HCT116 (cell line): Measurements from ENCODE around the gene FBN3.

Experiments used
- CEBPB ChIP-seq: IDR thresholded peaks from 2 replicates; pipeline ENCODE4 v1.6.1; 2012; ENCODE audit warnings: low read depth
- EZH2 ChIP-seq: fragments of 200-600 bp; sonication (generic); IDR thresholded peaks from 2 replicates; pipeline ENCODE4 v1.6.1; 2017; ENCODE audit warnings: antibody characterized with exemption, mixed run types
- EZH2phosphoT487 ChIP-seq: fragments of 200-600 bp; IDR thresholded peaks from 2 replicates; pipeline ENCODE4 v1.6.1; 2018; ENCODE audit warnings: antibody characterized with exemption, borderline replicate concordance
- JUND ChIP-seq: IDR thresholded peaks from 2 replicates; pipeline ENCODE4 v1.6.1; 2012
- POLR2A ChIP-seq: IDR thresholded peaks from 2 replicates; pipeline ENCODE4 v1.7.0; 2011; ENCODE audit warnings: borderline replicate concordance; ENCODE audit not compliant: insufficient read depth, insufficient read length; ENCODE audit errors: extremely low read depth
- POLR2AphosphoS5 ChIP-seq: IDR thresholded peaks from 2 replicates; pipeline ENCODE4 v1.6.1; 2011; ENCODE audit warnings: mild to moderate bottlenecking, low read depth, low read length, moderate library complexity
- RAD21 ChIP-seq: IDR thresholded peaks from 2 replicates; pipeline ENCODE4 v1.6.1; 2012; ENCODE audit warnings: low read depth, mild to moderate bottlenecking
- SIN3A ChIP-seq: IDR thresholded peaks from 2 replicates; pipeline ENCODE4 v1.6.1; 2012; ENCODE audit warnings: low read depth
- TCF7L2 ChIP-seq: IDR thresholded peaks from 2 replicates; pipeline ENCODE4 v1.7.0; 2011; ENCODE audit warnings: borderline replicate concordance, inconsistent platforms; ENCODE audit not compliant: insufficient read depth, insufficient read length; ENCODE audit errors: extremely low read depth
- YY1 ChIP-seq: IDR thresholded peaks from 2 replicates; pipeline ENCODE4 v1.6.1; 2011; ENCODE audit warnings: low read length, low read depth, moderate library complexity, mild to moderate bottlenecking; ENCODE audit not compliant: insufficient replicate concordance; ENCODE audit errors: extremely low read depth
- ZNF274 ChIP-seq: fragments of 200-500 bp; sonication (Bioruptor generic); IDR thresholded peaks from 2 replicates; pipeline ENCODE4 v1.6.1; 2014; ENCODE audit warnings: mild to moderate bottlenecking, low read depth, low read length, inconsistent platforms
- TF ChIP-seq, protein P1 (sequence below), 3 experiments: fragments of 200-600 bp in 1 of 3; sonication (generic) in 1 of 3; IDR thresholded peaks in 2 of 3; conservative IDR thresholded peaks in 1 of 3; 2 replicates each; pipeline ENCODE4 v1.5.1; 2012 to 2017; ENCODE audit warnings: low read depth in 2 of 3, low read length in 2 of 3, antibody characterized with exemption in 1 of 3, borderline replicate concordance in 1 of 3, control low read depth in 1 of 3, mild to moderate bottlenecking in 1 of 3, mixed read lengths in 1 of 3, mixed run types in 1 of 3, moderate library complexity in 1 of 3; ENCODE audit not compliant: insufficient read depth in 1 of 3
- TF ChIP-seq, protein P2 (sequence below): IDR thresholded peaks from 2 replicates; pipeline ENCODE4 v1.6.1; 2012
- TF ChIP-seq, protein P3 (sequence below): IDR thresholded peaks from 2 replicates; pipeline ENCODE4 v1.6.1; 2012; ENCODE audit warnings: low read depth

DNA sequence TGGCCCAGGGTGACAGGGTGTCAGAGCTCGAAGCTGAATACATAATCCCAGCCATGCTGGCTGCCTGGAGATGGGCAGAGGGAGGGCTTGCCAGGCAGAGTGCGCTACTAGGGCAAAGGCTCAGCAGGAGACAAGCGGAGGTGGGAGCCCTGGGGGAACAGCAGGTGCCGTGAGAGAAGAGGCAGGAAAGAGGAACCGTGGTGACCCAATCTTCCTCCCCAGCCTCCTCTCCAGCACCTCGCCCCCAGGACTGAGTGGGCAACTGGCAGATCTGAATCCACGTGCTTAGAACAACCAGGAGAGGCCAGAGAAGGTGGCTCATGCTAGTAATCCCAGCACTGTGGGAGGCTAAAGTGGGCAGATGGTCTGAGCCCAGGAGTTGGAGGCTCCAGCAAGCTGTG lies 107.9 kb downstream of the FBN3 start:
- no peak for TF ChIP-seq TCF7L2
- TF ChIP-seq SIN3A: no peak
- TF ChIP-seq, protein P1, sequence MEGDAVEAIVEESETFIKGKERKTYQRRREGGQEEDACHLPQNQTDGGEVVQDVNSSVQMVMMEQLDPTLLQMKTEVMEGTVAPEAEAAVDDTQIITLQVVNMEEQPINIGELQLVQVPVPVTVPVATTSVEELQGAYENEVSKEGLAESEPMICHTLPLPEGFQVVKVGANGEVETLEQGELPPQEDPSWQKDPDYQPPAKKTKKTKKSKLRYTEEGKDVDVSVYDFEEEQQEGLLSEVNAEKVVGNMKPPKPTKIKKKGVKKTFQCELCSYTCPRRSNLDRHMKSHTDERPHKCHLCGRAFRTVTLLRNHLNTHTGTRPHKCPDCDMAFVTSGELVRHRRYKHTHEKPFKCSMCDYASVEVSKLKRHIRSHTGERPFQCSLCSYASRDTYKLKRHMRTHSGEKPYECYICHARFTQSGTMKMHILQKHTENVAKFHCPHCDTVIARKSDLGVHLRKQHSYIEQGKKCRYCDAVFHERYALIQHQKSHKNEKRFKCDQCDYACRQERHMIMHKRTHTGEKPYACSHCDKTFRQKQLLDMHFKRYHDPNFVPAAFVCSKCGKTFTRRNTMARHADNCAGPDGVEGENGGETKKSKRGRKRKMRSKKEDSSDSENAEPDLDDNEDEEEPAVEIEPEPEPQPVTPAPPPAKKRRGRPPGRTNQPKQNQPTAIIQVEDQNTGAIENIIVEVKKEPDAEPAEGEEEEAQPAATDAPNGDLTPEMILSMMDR (IDR thresholded peaks at IDR 0.05 in 2 of 3, conservative IDR thresholded peaks at IDR 0.05 in 1 of 3; ENCODE audit: borderline replicate concordance in 1 of 3, insufficient read depth in 1 of 3, low read depth in 2 of 3, low read length in 2 of 3): no peak
- no peak for TF ChIP-seq POLR2AphosphoS5
- no peak for TF ChIP-seq POLR2A
- TF ChIP-seq EZH2: no peak
- TF ChIP-seq EZH2phosphoT487: no peak
- TF ChIP-seq, protein P2, sequence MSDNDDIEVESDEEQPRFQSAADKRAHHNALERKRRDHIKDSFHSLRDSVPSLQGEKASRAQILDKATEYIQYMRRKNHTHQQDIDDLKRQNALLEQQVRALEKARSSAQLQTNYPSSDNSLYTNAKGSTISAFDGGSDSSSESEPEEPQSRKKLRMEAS: no peak
- TF ChIP-seq YY1: no peak
- TF ChIP-seq JUND: no peak
- TF ChIP-seq, protein P3, sequence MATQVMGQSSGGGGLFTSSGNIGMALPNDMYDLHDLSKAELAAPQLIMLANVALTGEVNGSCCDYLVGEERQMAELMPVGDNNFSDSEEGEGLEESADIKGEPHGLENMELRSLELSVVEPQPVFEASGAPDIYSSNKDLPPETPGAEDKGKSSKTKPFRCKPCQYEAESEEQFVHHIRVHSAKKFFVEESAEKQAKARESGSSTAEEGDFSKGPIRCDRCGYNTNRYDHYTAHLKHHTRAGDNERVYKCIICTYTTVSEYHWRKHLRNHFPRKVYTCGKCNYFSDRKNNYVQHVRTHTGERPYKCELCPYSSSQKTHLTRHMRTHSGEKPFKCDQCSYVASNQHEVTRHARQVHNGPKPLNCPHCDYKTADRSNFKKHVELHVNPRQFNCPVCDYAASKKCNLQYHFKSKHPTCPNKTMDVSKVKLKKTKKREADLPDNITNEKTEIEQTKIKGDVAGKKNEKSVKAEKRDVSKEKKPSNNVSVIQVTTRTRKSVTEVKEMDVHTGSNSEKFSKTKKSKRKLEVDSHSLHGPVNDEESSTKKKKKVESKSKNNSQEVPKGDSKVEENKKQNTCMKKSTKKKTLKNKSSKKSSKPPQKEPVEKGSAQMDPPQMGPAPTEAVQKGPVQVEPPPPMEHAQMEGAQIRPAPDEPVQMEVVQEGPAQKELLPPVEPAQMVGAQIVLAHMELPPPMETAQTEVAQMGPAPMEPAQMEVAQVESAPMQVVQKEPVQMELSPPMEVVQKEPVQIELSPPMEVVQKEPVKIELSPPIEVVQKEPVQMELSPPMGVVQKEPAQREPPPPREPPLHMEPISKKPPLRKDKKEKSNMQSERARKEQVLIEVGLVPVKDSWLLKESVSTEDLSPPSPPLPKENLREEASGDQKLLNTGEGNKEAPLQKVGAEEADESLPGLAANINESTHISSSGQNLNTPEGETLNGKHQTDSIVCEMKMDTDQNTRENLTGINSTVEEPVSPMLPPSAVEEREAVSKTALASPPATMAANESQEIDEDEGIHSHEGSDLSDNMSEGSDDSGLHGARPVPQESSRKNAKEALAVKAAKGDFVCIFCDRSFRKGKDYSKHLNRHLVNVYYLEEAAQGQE: no peak
- no peak for TF ChIP-seq ZNF274
- TF ChIP-seq RAD21: no peak
- no peak for TF ChIP-seq CEBPB
